ENCODE data around the gene NFIB.

NFIB gene

GRCh38 chr9:14272927-14273528 lies 40.9 kb downstream of the NFIB start:
- DNase-seq = no peak

DNA sequence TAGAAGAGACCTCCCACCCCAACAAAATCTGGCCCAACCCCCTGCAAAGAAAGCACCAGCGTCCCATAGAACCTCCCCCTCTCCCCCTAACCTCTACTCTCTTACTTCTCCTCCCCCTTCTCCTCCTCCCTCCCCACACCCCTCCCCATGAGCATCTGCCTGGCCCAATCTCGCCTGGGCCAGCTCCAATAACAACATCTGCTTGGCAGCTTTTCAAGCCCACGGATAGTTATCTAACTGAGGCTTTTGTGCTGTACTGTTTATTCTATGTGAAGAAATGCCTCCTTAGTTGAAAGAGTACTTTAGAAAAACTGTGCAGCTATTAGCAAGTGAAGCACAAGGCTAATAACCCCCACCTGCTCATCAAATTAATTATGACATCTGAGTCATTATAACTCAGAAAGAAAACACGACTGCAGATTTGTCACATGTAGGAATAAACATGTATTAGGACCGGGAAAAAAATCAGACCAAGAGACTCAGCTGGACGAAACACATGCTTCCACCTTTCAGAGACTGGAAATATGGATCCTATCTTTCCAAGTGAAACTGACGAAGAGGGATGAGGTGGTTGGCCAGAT lies 42.8 kb downstream of the NFIB start:
- peak; percentile 87 for DNase-seq

DNA sequence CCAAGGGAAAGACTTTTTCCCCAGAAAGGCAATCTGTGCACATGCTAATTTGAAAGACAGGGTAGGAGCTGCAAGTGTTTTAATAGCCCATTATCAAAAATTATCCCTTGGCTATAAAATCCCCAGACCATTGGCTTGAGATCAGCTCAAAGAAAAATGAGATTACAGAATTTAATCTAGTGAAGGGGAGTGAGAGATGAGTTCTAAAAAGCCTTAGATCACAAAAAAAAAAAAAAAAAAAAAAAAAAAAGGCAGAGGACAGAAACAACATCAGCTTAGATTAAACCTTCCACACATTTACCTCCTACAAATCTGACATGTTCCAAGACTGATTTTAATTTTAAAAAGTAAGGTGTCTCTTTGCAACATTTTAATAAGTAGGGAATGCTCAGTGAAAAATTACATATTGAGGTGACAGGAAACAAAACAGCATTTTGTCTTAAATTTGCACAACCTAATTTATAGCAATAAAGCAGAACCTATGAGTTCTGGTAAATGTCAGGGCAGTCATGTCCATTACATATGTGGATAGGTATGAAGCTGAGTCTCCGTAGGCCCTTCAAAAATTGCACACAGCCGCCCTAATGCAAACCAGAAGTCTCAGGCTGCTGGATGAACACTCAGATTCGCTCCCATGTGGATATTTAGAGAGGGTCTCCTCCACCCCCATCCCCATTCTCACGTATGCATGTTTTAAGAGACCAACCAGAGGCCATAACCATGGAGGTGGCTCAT lies 43.4 kb downstream of the NFIB start:
- no peak for DNase-seq

DNA sequence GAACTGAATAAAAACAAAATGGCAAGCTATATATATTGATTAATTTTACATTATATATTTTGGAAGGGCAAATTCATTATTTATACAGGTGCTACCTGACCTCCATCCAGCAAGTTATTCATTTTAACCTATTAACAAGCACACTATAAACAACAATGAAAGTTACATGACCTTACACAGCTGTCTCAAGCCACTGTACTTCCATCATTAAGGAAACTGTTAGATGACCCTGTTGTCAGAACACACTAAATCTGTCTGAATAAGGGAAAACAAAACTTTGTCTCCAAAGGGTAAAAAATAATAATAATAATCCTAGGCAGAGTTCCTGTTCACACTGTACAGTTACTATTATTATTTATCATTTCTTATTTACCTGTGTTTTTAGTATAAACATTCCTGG lies 44.0 kb downstream of the NFIB start:
- no peak for DNase-seq

DNA sequence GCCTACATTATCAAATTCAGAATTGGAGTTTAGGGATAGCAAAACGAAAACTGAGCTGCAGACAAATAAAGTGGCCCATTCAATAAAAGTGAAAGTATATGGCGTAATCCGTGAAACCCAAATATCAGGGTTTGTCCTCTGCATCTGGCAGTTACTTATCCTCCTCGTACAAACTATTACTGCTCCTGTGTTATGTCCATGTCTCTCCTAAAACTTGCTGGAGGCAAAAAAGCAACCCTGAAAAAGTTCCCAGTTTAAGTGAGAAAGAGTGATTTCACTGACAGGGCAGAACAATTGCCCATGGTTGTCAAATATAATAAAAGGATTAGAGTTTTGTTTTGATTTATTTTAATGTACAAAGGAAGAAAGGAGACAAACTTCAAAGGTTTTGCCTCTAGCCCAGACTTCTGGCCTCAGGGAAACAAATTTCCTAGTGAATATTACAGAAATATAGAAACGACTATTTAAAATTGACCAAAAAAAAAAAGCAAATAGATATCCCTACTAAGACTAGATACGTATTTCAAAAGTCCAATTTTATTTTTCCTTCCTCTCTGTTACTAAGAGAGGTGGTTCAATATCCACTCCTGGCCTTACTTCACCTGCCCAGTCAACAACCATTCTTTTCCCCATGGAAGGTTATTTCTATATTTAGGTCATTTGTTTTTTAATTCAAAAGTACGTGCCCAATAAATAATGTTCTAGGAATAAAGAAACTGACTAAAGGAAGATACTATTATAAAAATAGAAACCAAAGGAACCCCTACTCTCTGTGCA lies 50.0 kb downstream of the NFIB start:
- no peak for DNase-seq

DNA sequence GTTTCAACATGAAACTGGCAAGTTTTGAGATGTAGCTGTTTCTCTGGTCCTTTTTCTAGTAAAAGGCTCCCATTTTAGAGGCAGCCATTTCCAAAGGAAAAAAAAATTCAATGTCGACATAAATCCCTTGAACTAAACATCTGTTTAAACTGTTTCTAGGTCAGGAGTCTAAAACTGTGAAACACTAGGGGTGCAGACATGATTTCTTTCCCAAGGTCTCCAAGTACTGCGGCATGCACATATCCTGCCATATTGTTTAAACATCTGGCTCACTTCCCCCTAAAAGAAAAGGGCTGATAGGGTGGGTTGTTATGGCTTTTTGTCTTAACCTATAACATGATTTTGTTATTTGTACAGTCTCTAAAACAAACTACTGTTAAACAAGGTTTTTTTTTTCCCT lies 51.1 kb downstream of the NFIB start:
- DNase-seq = no peak

- DNase-seq = no peak
Measured at GRCh38 chr9:14261616-14262015, 52.3 kb downstream of the NFIB start.

- no peak for DNase-seq
Measured at GRCh38 chr9:14260101-14260500, 53.8 kb downstream of the NFIB start.

GRCh38 chr9:14258660-14259239 lies 55.2 kb downstream of the NFIB start:
- no peak for DNase-seq

DNA sequence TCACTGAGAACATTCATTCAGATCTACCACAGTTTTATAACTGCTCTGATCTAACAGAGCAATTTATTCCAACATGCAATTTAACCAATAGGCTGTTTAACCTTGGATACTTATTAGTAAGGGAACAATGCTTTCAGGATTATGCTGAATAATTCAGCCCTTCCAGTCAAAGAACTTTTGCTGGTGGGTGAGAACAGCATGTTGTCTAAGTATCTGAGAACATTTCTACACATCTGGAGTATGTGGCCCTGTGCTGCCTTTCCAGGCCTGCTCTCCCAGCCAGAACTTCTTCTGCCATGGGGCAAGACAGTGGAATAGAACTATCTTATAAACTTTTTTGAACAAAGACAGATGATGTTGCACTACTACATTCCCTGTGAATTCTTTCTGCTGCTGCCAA lies 55.8 kb downstream of the NFIB start:
- no peak for DNase-seq

- no peak for DNase-seq
Measured at GRCh38 chr9:14256588-14256987, 57.4 kb downstream of the NFIB start.

DNA sequence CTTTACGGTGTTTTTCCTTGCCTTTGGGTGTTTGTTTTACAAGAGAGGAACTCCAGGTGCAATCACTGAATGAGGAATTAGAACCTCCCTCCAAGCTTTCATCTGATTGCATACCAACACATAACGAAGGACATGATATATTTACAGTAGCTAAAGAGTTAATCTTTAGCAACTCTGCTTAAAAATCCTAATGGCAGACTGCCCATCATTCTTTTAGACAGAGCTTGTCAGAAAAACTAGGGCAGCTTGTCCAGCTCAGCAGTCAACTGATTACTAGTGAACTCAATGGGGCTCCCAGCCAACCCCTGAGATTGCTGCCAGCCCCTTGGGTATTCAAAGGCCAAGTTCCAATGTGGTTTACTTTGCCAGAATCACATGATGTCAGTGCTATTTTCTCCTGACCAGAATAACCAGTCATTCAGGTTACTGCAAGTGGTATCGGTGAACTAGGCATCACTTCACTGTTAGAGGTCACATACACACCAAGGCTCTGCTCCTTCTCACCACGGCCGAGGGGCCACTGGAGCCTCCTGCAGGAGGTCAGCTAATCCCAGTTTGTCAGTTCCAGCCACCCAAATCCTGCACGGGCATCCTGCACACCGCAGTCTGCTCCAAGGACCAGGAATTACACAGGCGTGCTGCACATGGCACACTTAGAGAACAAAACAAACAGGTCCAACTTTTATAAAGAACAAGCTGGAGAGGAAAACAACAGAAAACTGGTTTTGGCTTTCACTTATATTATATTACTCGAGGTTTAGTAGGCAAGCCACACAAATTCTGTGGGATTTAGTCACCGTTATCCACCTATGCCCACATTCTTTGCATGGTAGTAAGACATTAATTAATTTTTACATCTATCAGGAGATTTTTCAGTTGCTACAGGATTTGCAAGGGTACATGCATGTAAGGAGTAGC lies 62.5 kb downstream of the NFIB start:
- no peak for DNase-seq

DNA sequence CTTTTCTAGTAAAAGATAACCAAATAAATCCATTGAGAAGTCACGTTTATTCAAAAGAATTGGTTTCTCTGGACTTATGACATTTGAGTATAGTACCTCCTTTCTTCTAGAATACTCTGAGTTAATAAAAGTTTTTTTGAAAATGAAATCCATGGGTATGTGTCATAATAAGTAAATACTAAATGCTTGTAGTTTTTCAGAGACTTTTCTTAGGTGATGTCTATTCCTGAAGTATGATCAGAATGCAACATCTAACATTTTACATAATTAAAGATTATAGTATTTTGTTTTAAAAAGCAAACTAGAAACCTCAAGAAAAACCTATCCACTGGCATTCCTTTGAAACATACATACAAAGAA lies 63.2 kb downstream of the NFIB start:
- DNase-seq = no peak

DNA sequence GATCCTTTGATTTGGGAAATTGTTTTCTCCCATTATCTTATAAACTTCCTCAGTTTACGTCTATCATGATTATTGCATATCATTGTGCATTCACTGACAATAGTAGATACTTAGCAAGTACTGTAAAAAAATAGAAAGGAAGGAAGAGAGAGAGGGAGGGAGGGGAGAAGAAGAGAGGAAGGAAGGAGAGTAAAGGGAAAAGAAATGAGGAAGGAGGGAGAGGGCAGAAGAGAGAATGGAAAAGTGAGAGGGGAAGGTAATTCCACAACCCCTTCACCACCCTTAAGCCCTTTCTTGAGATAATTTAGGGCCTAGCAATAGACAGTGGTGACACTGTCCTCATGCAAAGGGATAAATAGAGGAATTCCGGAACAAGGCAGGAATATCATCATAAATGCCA lies 64.4 kb downstream of the NFIB start:
- no peak for DNase-seq

DNA sequence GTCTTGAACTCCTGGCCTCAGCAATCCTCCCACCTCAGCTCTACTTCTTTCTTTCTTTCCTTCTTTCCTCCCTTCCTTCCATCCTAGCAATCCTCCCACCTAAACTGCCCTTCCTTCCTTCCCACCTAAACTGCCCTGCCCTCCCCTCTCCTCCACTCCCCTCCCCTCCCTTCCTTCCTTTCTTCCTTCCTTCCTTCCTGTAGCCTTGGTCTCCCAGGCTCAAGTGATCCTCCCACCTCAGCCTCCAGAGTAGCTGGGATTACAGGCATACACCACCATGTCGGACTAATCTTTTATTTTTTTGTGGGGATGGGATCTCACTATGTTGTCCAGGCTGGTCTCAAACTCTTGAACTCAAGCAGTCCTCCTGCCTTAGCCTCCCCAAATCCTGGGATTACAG lies 65.8 kb downstream of the NFIB start:
- DNase-seq = no peak

DNA sequence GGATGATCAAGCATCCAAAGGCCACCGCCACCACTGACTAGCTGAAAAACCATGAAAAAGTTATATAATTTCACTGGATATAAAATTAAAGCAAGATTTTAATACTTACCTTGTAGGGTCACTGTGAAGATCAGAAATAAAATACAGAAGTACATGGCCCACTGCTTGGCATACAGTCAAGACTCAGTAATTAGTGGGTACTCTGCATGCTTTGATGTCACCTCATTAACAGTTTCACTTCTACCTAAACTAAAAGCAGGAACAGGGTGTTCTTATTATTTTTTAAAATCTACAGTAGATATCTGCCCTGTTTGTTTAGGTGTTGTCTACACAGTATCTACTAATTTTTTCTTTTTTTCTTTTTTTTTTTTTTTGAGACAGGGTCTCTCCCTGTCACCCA lies 66.4 kb downstream of the NFIB start:
- DNase-seq = no peak

- DNase-seq = no peak
Measured at GRCh38 chr9:14246951-14247350, 67.0 kb downstream of the NFIB start.

DNA sequence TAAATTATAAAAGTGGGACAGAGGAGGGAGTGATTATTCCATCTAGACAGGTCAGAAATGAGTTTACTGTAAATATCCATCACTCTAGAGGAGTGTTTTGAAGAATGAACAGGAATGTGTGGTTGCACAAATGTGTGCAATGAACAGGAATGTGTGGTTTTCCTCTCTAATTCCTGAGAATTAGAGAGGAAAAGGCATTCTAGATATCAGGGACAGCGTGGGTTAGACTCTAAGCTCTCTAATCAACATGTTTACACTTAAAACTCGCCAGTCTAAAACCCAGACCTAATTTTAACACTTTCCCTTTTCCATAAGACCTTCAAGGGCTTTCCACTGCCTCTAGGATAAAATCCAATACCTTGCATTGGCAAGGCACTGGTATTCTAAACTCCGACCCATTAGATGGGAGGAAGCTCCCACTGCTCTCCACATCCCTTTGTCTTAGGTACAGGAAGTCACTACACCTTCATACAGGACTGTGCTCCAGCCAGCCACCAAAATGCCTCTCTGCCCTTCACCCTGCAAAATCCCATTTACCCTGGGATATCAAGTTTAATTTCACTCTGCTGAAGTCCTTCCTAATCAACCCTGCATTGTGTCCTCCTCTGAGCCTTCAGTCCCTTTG lies 67.9 kb downstream of the NFIB start:
- no peak for DNase-seq

- no peak for DNase-seq
Measured at GRCh38 chr9:14243514-14244042, 70.4 kb downstream of the NFIB start.

GRCh38 chr9:14242150-14242805 lies 71.7 kb downstream of the NFIB start:
- DNase-seq = no peak

GRCh38 chr9:14240537-14240936 lies 73.4 kb downstream of the NFIB start:
- DNase-seq = no peak

Data from NCI-H1092 (cell line).